ENCODE measurements around the gene UCMA.

GRCh38 chr10:13188593-13188992 is 45.6 kb downstream of the UCMA start:
- TF ChIP-seq POLR2A (IDR thresholded peaks at IDR 0.05): no peak
- TF ChIP-seq, protein P1, sequence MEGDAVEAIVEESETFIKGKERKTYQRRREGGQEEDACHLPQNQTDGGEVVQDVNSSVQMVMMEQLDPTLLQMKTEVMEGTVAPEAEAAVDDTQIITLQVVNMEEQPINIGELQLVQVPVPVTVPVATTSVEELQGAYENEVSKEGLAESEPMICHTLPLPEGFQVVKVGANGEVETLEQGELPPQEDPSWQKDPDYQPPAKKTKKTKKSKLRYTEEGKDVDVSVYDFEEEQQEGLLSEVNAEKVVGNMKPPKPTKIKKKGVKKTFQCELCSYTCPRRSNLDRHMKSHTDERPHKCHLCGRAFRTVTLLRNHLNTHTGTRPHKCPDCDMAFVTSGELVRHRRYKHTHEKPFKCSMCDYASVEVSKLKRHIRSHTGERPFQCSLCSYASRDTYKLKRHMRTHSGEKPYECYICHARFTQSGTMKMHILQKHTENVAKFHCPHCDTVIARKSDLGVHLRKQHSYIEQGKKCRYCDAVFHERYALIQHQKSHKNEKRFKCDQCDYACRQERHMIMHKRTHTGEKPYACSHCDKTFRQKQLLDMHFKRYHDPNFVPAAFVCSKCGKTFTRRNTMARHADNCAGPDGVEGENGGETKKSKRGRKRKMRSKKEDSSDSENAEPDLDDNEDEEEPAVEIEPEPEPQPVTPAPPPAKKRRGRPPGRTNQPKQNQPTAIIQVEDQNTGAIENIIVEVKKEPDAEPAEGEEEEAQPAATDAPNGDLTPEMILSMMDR (IDR thresholded peaks at IDR 0.05): no peak
